Thoracic aorta (tissue), 2 donors: ENCODE data around the gene LETM1. TPM values are rescaled to one million over a fixed set of nuclear protein-coding genes. Genes with fewer than 3 reads are reported as not detected.
"Not testable (repeated sequence)": the region's sequence is repeated elsewhere in the genome, so short reads cannot be mapped to it uniquely, and the experiment has no call there.

ENCODE experiments used
- ATAC-seq: fragments of 150-250 bp; one replicate; pipeline ENCODE4 v1.8.0; 2017; ENCODE audit warnings: low read depth; ENCODE audit not compliant: insufficient number of reproducible peaks, low FRiP score
- DNase-seq: peaks from one replicate; pipeline ENCODE4 v3.0.0-alpha.2; 2020; ENCODE audit warnings: low spot score
- H3K27ac ChIP-seq, 2 donors: fragments of 200-600 bp; sonication (generic); 1 replicate in 1 of 2; 2 replicates in 1 of 2; pipeline ENCODE4 v1.5.1; 2016; ENCODE audit warnings: mild to moderate bottlenecking in 2 of 2, moderate library complexity in 2 of 2
- H3K27me3 ChIP-seq: fragments of 200-600 bp; sonication (generic); replicated peaks from 2 replicates; pipeline ENCODE4 v1.6.0; 2016; ENCODE audit warnings: mild to moderate bottlenecking; ENCODE audit not compliant: insufficient read depth
- H3K36me3 ChIP-seq: fragments of 200-600 bp; sonication (generic); one replicate; pipeline ENCODE4 v1.5.1; 2016
- H3K4me1 ChIP-seq, 2 donors: fragments of 200-600 bp; sonication (generic); 1 replicate in 1 of 2; 2 replicates in 1 of 2; pipeline versions ENCODE4 v1.5.1 to v1.6.0; 2016; ENCODE audit warnings: low read depth in 2 of 2, mild to moderate bottlenecking in 1 of 2; ENCODE audit not compliant: control insufficient read depth in 1 of 2
- H3K4me3 ChIP-seq: fragments of 200-600 bp; sonication (generic); 2 replicates; pipeline ENCODE4 v1.5.1; 2016; ENCODE audit warnings: mild to moderate bottlenecking
- H3K9me3 ChIP-seq: fragments of 200-600 bp; sonication (generic); 2 replicates; pipeline ENCODE4 v1.5.1; 2016
- CTCF ChIP-seq: fragments of 200-600 bp; sonication (generic); IDR thresholded peaks from one replicate; pipeline ENCODE4 v1.5.1; 2019; ENCODE audit warnings: antibody characterized with exemption
- total RNA-seq, 2 donors: library from RNA; depleted of rRNA; stranded (reverse); fragments of >200 nt; gene quantifications; one replicate each; pipeline versions ENCODE4 v1.1.0 to v1.2.3, GENCODE V29; 2016

The LETM1 gene
- total RNA-seq, 2 donors from 2014 or later, result 30.5 to 68.9 TPM

GRCh38 chr4:1837069-1837468, 18.9 kb downstream of the LETM1 start:
- Histone ChIP-seq H3K27ac (no peak overlapping the region), H3K4me1 (no peaks in the 10 kb centered on the region), H3K9me3 (no peaks in the 10 kb centered on the region), H3K36me3 (peaks cover 52% of the 10 kb centered on the region), H3K27me3 (no peaks in the 10 kb centered on the region), H3K4me3 (no peak overlapping the region)
- no peak for ATAC-seq
- DNase-seq, result no peak
- no peak for TF ChIP-seq CTCF

- ATAC-seq (no peak), DNase-seq (no peak)
- no peaks in the 10 kb centered on the region for H3K9me3 ChIP-seq
- H3K36me3 ChIP-seq, result peaks cover 56% of the 10 kb centered on the region
- TF ChIP-seq CTCF, result no peak
- H3K4me1 ChIP-seq, result no peaks in the 10 kb centered on the region
- H3K27ac ChIP-seq, result no peak overlapping the region
- H3K4me3 ChIP-seq, result no peak overlapping the region
- no peaks in the 10 kb centered on the region for H3K27me3 ChIP-seq
These were observed 19.3 kb downstream of the LETM1 start for GRCh38 chr4:1836650-1837049.

GRCh38 chr4:1835836-1836235, 20.1 kb downstream of the LETM1 start:
- peaks cover 58% of the 10 kb centered on the region for H3K36me3 ChIP-seq
- H3K4me1 ChIP-seq, DNase-seq, H3K4me3 ChIP-seq, ATAC-seq, H3K27me3 ChIP-seq, H3K9me3 ChIP-seq, H3K27ac ChIP-seq: not testable (repeated sequence)

GRCh38 chr4:1834047-1834775, 21.7 kb downstream of the LETM1 start:
- Histone ChIP-seq H3K36me3 (peaks cover 51% of the 10 kb centered on the region), H3K9me3 (no peaks in the 10 kb centered on the region), H3K27ac (no peak overlapping the region)

GRCh38 chr4:1833307-1834046, 22.5 kb downstream of the LETM1 start:
- no peak overlapping the region for H3K4me3 ChIP-seq
- no peaks in the 10 kb centered on the region for H3K27me3 ChIP-seq
- DNase-seq (no peak), ATAC-seq (no peak)
- H3K27ac ChIP-seq, result no peak overlapping the region
- no peak for TF ChIP-seq CTCF
- no peaks in the 10 kb centered on the region for H3K9me3 ChIP-seq
- no peaks in the 10 kb centered on the region for H3K4me1 ChIP-seq
- peaks cover 51% of the 10 kb centered on the region for H3K36me3 ChIP-seq

More at GRCh38 chr4:1834047-1834775, 21.7 kb downstream of the LETM1 start:
- no peak for DNase-seq
- TF ChIP-seq CTCF, result no peak
- Histone ChIP-seq H3K4me1 (no peaks in the 10 kb centered on the region), H3K27me3 (no peaks in the 10 kb centered on the region), H3K4me3 (no peak overlapping the region)
- no peak for ATAC-seq
